Measurements from ENCODE around the gene FNDC3B.

Gene FNDC3B

DNA sequence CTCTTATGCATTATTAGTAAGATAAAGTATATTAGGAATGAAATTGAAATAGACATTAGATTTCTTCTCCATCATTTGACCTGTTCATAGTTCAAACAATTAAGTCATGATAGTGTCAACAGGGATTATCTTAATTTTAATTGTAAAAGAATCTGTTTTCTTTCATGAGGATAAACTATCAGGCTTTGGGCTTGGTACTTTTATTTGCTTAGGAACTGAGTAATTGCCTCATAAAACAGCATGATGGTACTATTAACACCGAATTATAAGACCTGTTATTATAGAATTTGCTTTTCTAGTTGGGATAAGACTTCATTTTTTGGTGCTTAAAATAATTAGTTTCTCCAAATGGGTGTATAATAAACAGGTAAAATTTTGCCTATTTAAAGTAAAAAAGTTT, 71.8 kb downstream of the FNDC3B start:
- H3K27me3 ChIP-seq (ENCODE audit: insufficient read depth, low read length) = no peaks in the 10 kb centered on the region
- WGBS = 90% methylated on average over 1 of the region's 1 CpG
- no peak overlapping the region for H3K4me3 ChIP-seq (ENCODE audit: low read length)
- H3K4me1 ChIP-seq (ENCODE audit: insufficient read depth, low read length) = peaks cover 29% of the 10 kb centered on the region
- H3K36me3 ChIP-seq (ENCODE audit: insufficient read depth, low read length) = peaks cover 33% of the 10 kb centered on the region
- no peaks in the 10 kb centered on the region for H3K9me3 ChIP-seq (ENCODE audit: insufficient read depth, low read depth, low read length)
- no peak overlapping the region for H3K9ac ChIP-seq (ENCODE audit: low read depth, low read length)
- no peak overlapping the region for H3K27ac ChIP-seq (ENCODE audit: low read depth, low read length)

DNA sequence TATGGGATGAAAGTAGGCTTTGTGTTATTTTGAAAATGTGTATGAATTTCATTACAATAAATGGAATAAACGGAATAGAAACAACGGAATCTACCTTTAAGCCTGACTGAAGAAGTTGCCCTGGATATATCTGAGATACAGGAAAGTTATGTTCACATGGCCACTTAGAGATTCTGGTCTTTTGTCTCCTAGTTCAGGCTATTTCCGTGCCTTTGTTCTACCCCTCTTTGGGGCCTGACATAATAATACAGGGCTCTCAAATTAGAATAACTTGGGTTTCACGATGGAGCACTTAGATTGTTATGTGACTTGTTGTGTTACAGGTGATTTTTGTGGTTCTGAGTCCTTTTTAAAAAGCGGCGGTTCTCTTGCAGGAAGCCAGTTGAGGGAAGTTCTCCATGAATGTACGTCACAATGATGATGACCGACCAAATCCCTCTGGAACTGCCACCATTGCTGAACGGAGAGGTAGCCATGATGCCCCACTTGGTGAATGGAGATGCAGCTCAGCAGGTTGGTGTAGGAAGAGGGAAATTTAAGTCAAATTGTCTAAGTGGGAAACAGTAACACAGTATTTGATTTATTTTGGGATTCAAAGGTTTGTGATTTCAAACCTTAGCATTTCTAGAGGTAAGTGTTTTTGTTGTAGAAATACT, 72.8 kb downstream of the FNDC3B start:
- H3K36me3 ChIP-seq (ENCODE audit: insufficient read depth, low read length) = peaks cover 42% of the 10 kb centered on the region
- H3K9me3 ChIP-seq (ENCODE audit: insufficient read depth, low read depth, low read length) = no peaks in the 10 kb centered on the region
- H3K27ac ChIP-seq (ENCODE audit: low read depth, low read length) = no peak overlapping the region; the same call in 1 of the 2 replicates
- peaks cover 18% of the 10 kb centered on the region for H3K4me1 ChIP-seq (ENCODE audit: insufficient read depth, low read length)
- no peak overlapping the region for H3K4me3 ChIP-seq (ENCODE audit: low read length)
- 91% methylated on average over 9 of the region's 9 CpGs for WGBS
- no peak overlapping the region for H3K9ac ChIP-seq (ENCODE audit: low read depth, low read length)
- no peaks in the 10 kb centered on the region for H3K27me3 ChIP-seq (ENCODE audit: insufficient read depth, low read length)

DNA sequence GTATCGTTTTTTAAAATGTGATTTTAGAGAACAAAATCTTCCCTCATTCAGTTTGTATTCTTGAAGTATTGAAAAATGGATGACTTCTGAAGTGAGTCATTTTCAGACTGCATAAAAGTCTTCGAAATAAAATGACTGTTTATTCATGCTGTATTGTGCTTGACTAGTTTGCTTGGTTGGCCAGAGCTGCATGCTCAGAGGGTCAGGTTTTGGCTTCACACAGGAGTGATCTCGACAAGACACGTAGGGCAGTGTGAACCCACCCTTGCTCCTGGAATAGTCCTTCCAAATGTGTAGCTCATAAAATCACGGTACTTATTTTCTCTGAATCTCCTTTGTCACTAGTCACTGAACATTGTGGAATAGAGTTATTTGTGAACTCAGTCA, 73.3 kb downstream of the FNDC3B start:
- WGBS = 92% methylated on average over 5 of the region's 5 CpGs
- no peaks in the 10 kb centered on the region for H3K9me3 ChIP-seq (ENCODE audit: insufficient read depth, low read depth, low read length)
- peaks cover 47% of the 10 kb centered on the region for H3K36me3 ChIP-seq (ENCODE audit: insufficient read depth, low read length)
- H3K27ac ChIP-seq (ENCODE audit: low read depth, low read length) = no peak overlapping the region
- no peak overlapping the region for H3K4me3 ChIP-seq (ENCODE audit: low read length)
- peaks cover 18% of the 10 kb centered on the region for H3K4me1 ChIP-seq (ENCODE audit: insufficient read depth, low read length)
- H3K9ac ChIP-seq (ENCODE audit: low read depth, low read length) = no peak overlapping the region
- no peaks in the 10 kb centered on the region for H3K27me3 ChIP-seq (ENCODE audit: insufficient read depth, low read length)

DNA sequence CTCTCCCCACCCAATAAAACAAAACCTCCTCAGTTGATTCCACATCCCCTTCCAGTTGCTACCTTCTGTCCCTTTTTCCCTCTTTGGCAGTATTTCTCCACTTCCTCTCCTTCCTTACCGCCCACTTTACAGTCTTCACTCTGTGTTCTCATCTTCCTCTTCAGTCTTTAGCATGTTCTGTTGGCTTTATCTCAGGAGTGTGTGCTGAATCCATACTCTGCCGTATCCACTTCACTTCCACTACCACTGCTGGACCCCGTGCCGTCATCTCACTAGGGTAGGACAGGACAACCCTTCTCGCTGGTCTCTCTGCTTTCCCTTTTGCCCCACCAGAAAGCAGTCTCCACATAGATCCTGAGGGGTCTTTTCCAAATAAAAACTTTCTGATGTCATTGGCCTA, 74.3 kb downstream of the FNDC3B start:
- Histone ChIP-seq H3K36me3 (ENCODE audit: insufficient read depth, low read length) (peaks cover 56% of the 10 kb centered on the region), H3K9me3 (ENCODE audit: insufficient read depth, low read depth, low read length) (no peaks in the 10 kb centered on the region), H3K9ac (ENCODE audit: low read depth, low read length) (no peak overlapping the region), H3K4me1 (ENCODE audit: insufficient read depth, low read length) (peaks cover 11% of the 10 kb centered on the region), H3K4me3 (ENCODE audit: low read length) (no peak overlapping the region), H3K27me3 (ENCODE audit: insufficient read depth, low read length) (no peaks in the 10 kb centered on the region), H3K27ac (ENCODE audit: low read depth, low read length) (no peak overlapping the region)
- 96% methylated on average over 5 of the region's 5 CpGs for WGBS

DNA sequence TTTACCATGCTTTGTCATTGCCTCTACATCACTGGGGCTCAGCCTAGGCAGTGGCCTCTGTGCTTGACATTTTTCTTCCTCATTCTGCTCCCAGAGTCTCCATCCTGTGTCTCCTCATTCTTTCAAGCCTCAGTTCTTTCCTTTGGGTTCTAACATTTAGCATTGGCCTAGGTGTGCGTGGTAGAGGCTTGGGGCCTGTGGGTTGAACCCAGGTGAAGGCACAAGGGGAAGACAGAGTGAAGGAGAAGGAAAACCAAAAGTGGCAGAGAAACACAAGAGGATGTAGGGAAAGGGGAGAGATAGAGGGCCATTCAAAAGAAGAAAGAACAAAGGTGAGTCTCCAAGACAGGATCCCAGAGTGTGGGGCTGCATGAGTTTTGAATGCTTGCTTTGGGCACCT, 75.7 kb downstream of the FNDC3B start:
- no peaks in the 10 kb centered on the region for H3K27me3 ChIP-seq (ENCODE audit: insufficient read depth, low read length)
- H3K36me3 ChIP-seq (ENCODE audit: insufficient read depth, low read length) = peaks cover 63% of the 10 kb centered on the region
- H3K4me3 ChIP-seq (ENCODE audit: low read length) = no peak overlapping the region
- no peak overlapping the region for H3K27ac ChIP-seq (ENCODE audit: low read depth, low read length)
- no peaks in the 10 kb centered on the region for H3K9me3 ChIP-seq (ENCODE audit: insufficient read depth, low read depth, low read length)
- H3K4me1 ChIP-seq (ENCODE audit: insufficient read depth, low read length) = peaks cover 10% of the 10 kb centered on the region
- WGBS = 91% methylated on average over 1 of the region's 1 CpG
- H3K9ac ChIP-seq (ENCODE audit: low read depth, low read length) = no peak overlapping the region

DNA sequence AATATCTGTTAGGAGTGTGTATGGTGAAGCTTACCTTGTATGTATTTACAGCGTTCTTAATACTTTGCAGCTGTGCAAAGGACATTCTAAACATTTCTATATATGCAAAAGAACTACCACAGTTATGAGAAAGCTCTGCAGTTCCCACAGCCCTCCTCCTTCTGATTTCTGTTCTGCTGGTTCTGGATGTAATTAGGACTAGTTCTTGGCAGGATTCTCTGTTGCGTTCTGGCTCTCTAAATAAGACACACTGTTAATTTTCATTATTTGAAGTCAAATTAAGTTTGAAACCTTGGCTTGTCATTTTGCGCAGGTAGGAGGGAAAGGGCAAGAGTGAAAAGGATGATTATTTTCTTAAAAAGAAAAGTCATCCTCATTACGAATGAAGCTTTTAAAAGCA, 76.4 kb downstream of the FNDC3B start:
- 79% methylated on average over 2 of the region's 4 CpGs for WGBS
- Histone ChIP-seq H3K9me3 (ENCODE audit: insufficient read depth, low read depth, low read length) (no peaks in the 10 kb centered on the region), H3K4me3 (ENCODE audit: low read length) (no peak overlapping the region), H3K36me3 (ENCODE audit: insufficient read depth, low read length) (peaks cover 66% of the 10 kb centered on the region), H3K27ac (ENCODE audit: low read depth, low read length) (no peak overlapping the region), H3K4me1 (ENCODE audit: insufficient read depth, low read length) (peaks cover 10% of the 10 kb centered on the region), H3K9ac (ENCODE audit: low read depth, low read length) (no peak overlapping the region), H3K27me3 (ENCODE audit: insufficient read depth, low read length) (no peaks in the 10 kb centered on the region)

DNA sequence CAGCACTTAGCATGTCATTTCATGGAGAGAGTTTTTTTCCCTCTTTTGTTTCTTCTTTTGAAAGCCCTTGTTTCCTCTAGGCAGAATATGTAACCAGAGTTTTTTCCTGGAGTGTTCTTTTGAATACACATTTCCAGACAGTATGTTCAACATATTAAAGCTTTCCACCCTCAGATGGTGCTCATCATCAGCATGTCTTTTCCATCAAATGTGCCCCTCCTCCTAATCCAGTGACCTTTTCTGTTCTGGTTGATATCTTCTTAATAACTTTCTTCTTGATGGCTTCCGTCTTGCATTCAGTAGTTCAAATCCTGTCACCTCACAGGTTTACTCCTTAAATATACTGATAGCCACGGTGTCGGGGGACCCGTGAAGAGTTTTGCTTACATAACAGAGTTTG, 78.6 kb downstream of the FNDC3B start:
- Histone ChIP-seq H3K4me1 (ENCODE audit: insufficient read depth, low read length) (no peaks in the 10 kb centered on the region), H3K9me3 (ENCODE audit: insufficient read depth, low read depth, low read length) (no peaks in the 10 kb centered on the region)

DNA sequence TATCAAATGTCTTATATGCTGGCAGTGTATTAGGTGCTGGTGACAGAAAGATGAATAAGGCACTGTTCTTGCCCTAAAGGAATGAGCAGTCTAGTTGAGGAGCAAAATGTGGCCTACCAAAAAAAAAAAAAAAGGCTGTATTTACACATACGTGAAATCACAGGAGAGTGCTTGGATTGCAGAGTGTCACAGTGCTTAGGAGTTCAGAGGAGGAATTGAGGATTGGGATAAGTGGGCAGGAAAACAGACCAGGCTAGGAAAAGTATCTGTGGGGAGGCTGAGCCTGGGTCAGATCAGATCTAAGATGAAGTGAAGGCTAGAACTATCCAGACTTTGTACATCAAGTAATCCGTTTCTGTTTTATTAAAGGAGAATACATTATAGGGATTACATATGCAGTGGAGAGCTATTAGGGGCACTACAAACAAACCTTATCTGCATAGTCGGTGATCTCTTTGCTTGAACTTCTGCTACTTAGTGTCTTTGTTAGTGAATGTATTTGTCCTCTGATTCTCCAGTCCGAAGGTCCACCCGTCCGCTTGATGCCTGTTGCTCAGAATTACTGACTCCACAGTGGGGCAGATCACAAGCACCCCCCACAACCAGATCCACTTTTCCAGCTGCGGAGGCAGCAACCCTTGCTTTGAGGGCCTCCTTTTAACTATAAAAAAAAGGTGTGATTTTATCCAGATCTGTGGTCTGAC, 80.0 kb downstream of the FNDC3B start:
- Histone ChIP-seq H3K9ac (ENCODE audit: low read depth, low read length) (no peak overlapping the region), H3K27me3 (ENCODE audit: insufficient read depth, low read length) (no peaks in the 10 kb centered on the region), H3K9me3 (ENCODE audit: insufficient read depth, low read depth, low read length) (no peaks in the 10 kb centered on the region), H3K27ac (ENCODE audit: low read depth, low read length) (no peak overlapping the region), H3K4me1 (ENCODE audit: insufficient read depth, low read length) (0 out of 2 replicates have a peak, but pooled peaks cover 1% of the 10 kb centered on the region), H3K4me3 (ENCODE audit: low read length) (no peak overlapping the region), H3K36me3 (ENCODE audit: insufficient read depth, low read length) (peaks cover 64% of the 10 kb centered on the region)
- WGBS = 94% methylated on average over 7 of the region's 7 CpGs

More for the DNA sequence above, 78.6 kb downstream of the FNDC3B start:
- no peak overlapping the region for H3K9ac ChIP-seq (ENCODE audit: low read depth, low read length)
- 99% methylated on average over 4 of the region's 4 CpGs for WGBS
- H3K27me3 ChIP-seq (ENCODE audit: insufficient read depth, low read length) = no peaks in the 10 kb centered on the region
- H3K27ac ChIP-seq (ENCODE audit: low read depth, low read length) = no peak overlapping the region
- peaks cover 67% of the 10 kb centered on the region for H3K36me3 ChIP-seq (ENCODE audit: insufficient read depth, low read length)
- no peak overlapping the region for H3K4me3 ChIP-seq (ENCODE audit: low read length)

DNA sequence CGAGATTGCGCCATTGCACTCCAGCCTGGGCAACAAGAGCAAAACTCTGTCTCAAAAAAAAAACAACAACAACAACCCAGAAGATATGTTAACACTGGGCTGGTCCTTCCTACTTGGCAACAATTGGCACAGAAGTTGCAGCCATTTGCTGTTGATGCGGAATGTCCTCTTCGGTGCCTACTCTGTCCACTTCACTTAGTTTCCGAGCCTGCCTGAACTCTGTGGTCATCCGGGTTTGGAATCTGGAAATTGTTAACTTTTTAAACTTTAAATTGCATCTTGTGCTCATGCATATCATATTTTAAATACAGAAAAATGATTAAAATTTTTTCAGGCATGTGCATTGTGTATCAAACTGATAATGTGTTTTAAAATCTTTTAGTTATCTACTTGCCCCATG, 81.5 kb downstream of the FNDC3B start:
- Histone ChIP-seq H3K27me3 (ENCODE audit: insufficient read depth, low read length) (no peaks in the 10 kb centered on the region), H3K9me3 (ENCODE audit: insufficient read depth, low read depth, low read length) (no peaks in the 10 kb centered on the region), H3K4me3 (ENCODE audit: low read length) (no peak overlapping the region), H3K4me1 (ENCODE audit: insufficient read depth, low read length) (peaks cover 16% of the 10 kb centered on the region), H3K27ac (ENCODE audit: low read depth, low read length) (no peak overlapping the region), H3K9ac (ENCODE audit: low read depth, low read length) (no peak overlapping the region), H3K36me3 (ENCODE audit: insufficient read depth, low read length) (peaks cover 53% of the 10 kb centered on the region)
- WGBS = 97% methylated on average over 6 of the region's 6 CpGs

DNA sequence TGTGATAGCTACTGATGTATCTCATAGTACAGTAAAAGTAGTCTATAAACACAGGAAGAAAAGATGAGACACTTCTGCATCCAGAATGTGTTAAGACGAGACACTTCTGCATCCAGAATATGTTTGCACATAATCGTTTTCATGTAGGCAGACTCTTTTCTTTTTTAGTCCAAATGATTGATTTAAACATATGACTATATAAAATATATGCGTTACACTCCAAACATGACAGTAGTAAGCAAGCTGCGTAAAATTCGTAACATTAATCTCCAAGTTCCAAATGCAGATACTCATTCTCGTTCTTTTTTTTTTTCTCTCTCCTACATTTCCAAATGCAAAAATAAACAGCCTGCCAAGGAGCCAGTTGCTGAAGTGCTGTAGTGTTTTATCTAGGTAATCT, 82.6 kb downstream of the FNDC3B start:
- Histone ChIP-seq H3K4me3 (ENCODE audit: low read length) (no peak overlapping the region), H3K36me3 (ENCODE audit: insufficient read depth, low read length) (peaks cover 45% of the 10 kb centered on the region), H3K4me1 (ENCODE audit: insufficient read depth, low read length) (peaks cover 24% of the 10 kb centered on the region), H3K9ac (ENCODE audit: low read depth, low read length) (no peak overlapping the region), H3K27me3 (ENCODE audit: insufficient read depth, low read length) (no peaks in the 10 kb centered on the region), H3K9me3 (ENCODE audit: insufficient read depth, low read depth, low read length) (no peaks in the 10 kb centered on the region), H3K27ac (ENCODE audit: low read depth, low read length) (no peak overlapping the region)
- 96% methylated on average over 6 of the region's 6 CpGs for WGBS

DNA sequence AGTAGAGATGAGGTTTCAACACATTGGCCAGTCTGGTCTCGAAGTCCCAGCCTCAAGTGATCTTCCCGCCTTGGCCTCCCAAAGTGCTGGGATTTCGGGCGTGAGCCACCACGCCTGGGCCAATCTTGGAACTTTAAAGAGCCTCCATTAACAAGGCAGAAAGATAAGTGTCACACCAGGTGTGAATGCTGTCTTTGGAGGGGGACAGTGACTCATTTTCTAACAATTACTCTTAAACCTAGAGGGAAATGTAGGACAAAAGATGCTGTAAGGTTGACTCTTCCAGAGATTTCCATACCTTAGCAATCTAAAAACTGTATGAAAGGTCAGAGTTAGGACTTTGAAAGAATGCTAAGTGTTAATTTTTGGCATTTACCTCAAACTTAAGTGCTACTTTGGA, 84.9 kb downstream of the FNDC3B start:
- Histone ChIP-seq H3K9ac (ENCODE audit: low read depth, low read length) (no peak overlapping the region), H3K4me1 (ENCODE audit: insufficient read depth, low read length) (peaks cover 24% of the 10 kb centered on the region)

More for the DNA sequence above, 84.9 kb downstream of the FNDC3B start:
- Histone ChIP-seq H3K27ac (ENCODE audit: low read depth, low read length) (no peak overlapping the region), H3K36me3 (ENCODE audit: insufficient read depth, low read length) (peaks cover 29% of the 10 kb centered on the region), H3K9me3 (ENCODE audit: insufficient read depth, low read depth, low read length) (no peaks in the 10 kb centered on the region), H3K27me3 (ENCODE audit: insufficient read depth, low read length) (no peaks in the 10 kb centered on the region), H3K4me3 (ENCODE audit: low read length) (no peak overlapping the region)
- WGBS = 93% methylated on average over 5 of the region's 5 CpGs

Data from HUES64 (cell line).